HG03342 (cell line): ENCODE measurements around the gene TSC2.

Experiments used
- ATAC-seq: cut with Tn5 transposase; IDR thresholded peaks from one replicate; pipeline ENCODE4 v1.9.1; 2021; ENCODE audit warnings: mild to moderate bottlenecking, moderate library complexity; ENCODE audit not compliant: unreplicated experiment

TSC2 gene

GRCh38 chr16:2063861-2064260 is 16.1 kb downstream of the TSC2 start:
- no peak for ATAC-seq

- no peak for ATAC-seq
Measured at GRCh38 chr16:2064368-2064945, 16.7 kb downstream of the TSC2 start.

- ATAC-seq: no peak
Measured at GRCh38 chr16:2066139-2066538, 18.4 kb downstream of the TSC2 start.

GRCh38 chr16:2070576-2071453 is 23.0 kb downstream of the TSC2 start:
- no peak for ATAC-seq

GRCh38 chr16:2071454-2072202 is 23.8 kb downstream of the TSC2 start:
- no peak for ATAC-seq

GRCh38 chr16:2072926-2073325 is 25.1 kb downstream of the TSC2 start:
- no peak for ATAC-seq

GRCh38 chr16:2074071-2074470 is 26.3 kb downstream of the TSC2 start:
- no peak for ATAC-seq

- ATAC-seq: no peak
Measured at GRCh38 chr16:2075631-2076030, 27.8 kb downstream of the TSC2 start.

GRCh38 chr16:2076072-2076865 is 28.5 kb downstream of the TSC2 start:
- ATAC-seq: no peak

GRCh38 chr16:2077016-2077415 is 29.2 kb downstream of the TSC2 start:
- no peak for ATAC-seq

- ATAC-seq: no peak
Measured at GRCh38 chr16:2077696-2078095, 29.9 kb downstream of the TSC2 start.

GRCh38 chr16:2078096-2078495 is 30.3 kb downstream of the TSC2 start:
- no peak for ATAC-seq

- no peak for ATAC-seq
Measured at GRCh38 chr16:2078691-2079090, 30.9 kb downstream of the TSC2 start.

GRCh38 chr16:2079311-2079800 is 31.6 kb downstream of the TSC2 start:
- ATAC-seq: no peak

- no peak for ATAC-seq
Measured at GRCh38 chr16:2079991-2080390, 32.2 kb downstream of the TSC2 start.

GRCh38 chr16:2081201-2082084 is 33.7 kb downstream of the TSC2 start:
- no peak for ATAC-seq

GRCh38 chr16:2082171-2082982 is 34.6 kb downstream of the TSC2 start:
- ATAC-seq: no peak

GRCh38 chr16:2082983-2083364 is 35.2 kb downstream of the TSC2 start:
- ATAC-seq: no peak

- no peak for ATAC-seq
Measured at GRCh38 chr16:2083409-2083808, 35.6 kb downstream of the TSC2 start.
